ENCODE results near the gene CAMSAP1.
"Not testable (repeated sequence)": the region's sequence is repeated elsewhere in the genome, so short reads cannot be mapped to it uniquely, and the experiment has no call there.

Gene CAMSAP1

DNA sequence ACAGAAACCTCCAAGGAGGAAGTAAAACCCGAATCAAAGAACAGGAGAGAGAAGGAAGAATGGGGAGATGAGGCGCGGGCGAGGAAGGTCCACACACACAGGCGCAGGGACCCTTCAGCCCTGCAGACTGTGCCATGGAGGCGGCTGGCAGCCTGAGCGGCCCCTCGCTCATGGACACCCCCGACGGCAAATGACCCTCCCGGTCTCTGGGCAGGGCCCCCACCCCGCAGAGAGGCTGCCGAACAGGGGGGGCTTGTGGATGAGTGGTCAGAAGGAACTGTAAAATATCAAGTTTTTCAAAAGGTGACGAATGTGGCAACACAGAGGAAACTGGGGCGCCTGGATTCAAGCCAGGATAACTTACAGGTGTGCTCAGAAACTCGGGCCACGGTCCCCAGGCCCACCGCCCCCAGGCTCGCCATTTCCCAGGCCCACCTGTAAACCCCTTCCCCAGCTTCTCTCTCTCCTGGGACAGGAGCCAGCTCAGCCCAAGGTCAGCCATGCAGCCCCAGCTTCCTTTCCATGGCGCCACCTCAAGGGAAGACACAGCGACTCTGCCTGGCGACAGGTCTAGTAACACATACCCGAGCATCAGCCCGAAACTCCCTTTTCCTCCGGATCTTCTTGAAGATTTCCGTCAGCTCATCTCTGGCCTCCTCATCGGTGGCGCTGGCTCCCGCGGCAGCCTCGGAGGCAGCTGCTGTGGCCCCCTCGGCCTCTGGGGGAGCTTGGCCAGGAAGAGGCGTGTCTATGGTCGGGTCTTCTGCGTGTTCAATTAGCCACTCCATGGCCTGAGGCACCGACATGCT is 37.3 kb upstream of the CAMSAP1 start:
- Histone ChIP-seq H3K79me1 (ENCODE audit: low read length) (no peaks in the 10 kb centered on the region), H4K8ac (ENCODE audit: low read depth, low read length) (no peak overlapping the region), H3K27me3 (ENCODE audit: insufficient read depth, low read length, poor library complexity) (no peaks in the 10 kb centered on the region), H3K36me3 (ENCODE audit: control insufficient read depth, insufficient read depth, low read length) (peaks cover 10% of the 10 kb centered on the region), H3K79me2 (ENCODE audit: control insufficient read depth, insufficient read depth, low read length) (no peaks in the 10 kb centered on the region), H3K23ac (ENCODE audit: low read length) (no peak overlapping the region), H2AK5ac (ENCODE audit: low read length) (no peak overlapping the region), H2BK120ac (ENCODE audit: low read depth, low read length) (no peak overlapping the region), H3K56ac (ENCODE audit: low read length) (no peak overlapping the region), H2BK15ac (replicated peaks; ENCODE audit: low read depth) (no peak overlapping the region), H3K4me1 (ENCODE audit: control insufficient read depth, low read depth, low read length) (no peaks in the 10 kb centered on the region), H3K4me3 (ENCODE audit: low read length) (no peak overlapping the region), H4K5ac (ENCODE audit: low read length) (no peak overlapping the region), H3K4me2 (ENCODE audit: low read length) (no peak overlapping the region), H3K9ac (ENCODE audit: low read length) (no peak overlapping the region), H3K27ac (ENCODE audit: low read depth, low read length) (no peak overlapping the region), H2BK5ac (ENCODE audit: low read length) (no peak overlapping the region), H3K18ac (ENCODE audit: low read length) (no peak overlapping the region), H3K4ac (ENCODE audit: low read depth, low read length) (no peak overlapping the region)
- no CpG with 5 or more reads among the region's 36 CpGs for WGBS (ENCODE audit: extremely low coverage, insufficient coverage, low lambda C conversion rate)
- no peak for DNase-seq

DNA sequence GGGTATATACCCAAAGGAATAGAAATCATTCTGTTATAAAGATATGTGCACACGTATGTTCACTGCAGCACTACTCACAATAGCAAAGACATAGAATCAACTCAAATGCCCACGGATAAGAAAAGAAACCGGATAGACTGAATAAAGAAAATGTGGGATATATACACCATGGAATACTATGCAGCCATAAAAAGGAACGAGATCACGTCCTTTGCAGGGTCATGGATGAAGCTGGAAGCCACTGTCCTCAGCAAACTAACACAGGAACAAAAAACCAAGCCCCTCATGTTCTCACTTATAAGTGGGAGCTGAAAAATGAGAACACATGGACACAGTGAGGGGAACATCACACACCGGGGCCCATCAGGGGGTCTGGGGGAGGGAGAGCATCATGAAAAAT is 36.3 kb upstream of the CAMSAP1 start:
- not testable (repeated sequence) for H2BK5ac ChIP-seq (ENCODE audit: low read length); H4K8ac ChIP-seq (ENCODE audit: low read depth, low read length); H3K9ac ChIP-seq (ENCODE audit: low read length); H2BK120ac ChIP-seq (ENCODE audit: low read depth, low read length); H2BK15ac ChIP-seq (replicated peaks; ENCODE audit: low read depth); H3K56ac ChIP-seq (ENCODE audit: low read length); H3K4ac ChIP-seq (ENCODE audit: low read depth, low read length); H3K36me3 ChIP-seq (ENCODE audit: control insufficient read depth, insufficient read depth, low read length); H4K5ac ChIP-seq (ENCODE audit: low read length); H3K27ac ChIP-seq (ENCODE audit: low read depth, low read length); DNase-seq; H3K79me1 ChIP-seq (ENCODE audit: low read length); H3K79me2 ChIP-seq (ENCODE audit: control insufficient read depth, insufficient read depth, low read length); H3K23ac ChIP-seq (ENCODE audit: low read length); H3K27me3 ChIP-seq (ENCODE audit: insufficient read depth, low read length, poor library complexity); H3K18ac ChIP-seq (ENCODE audit: low read length); H3K4me1 ChIP-seq (ENCODE audit: control insufficient read depth, low read depth, low read length); H2AK5ac ChIP-seq (ENCODE audit: low read length); H3K4me3 ChIP-seq (ENCODE audit: low read length); H3K4me2 ChIP-seq (ENCODE audit: low read length)
- WGBS (ENCODE audit: extremely low coverage, insufficient coverage, low lambda C conversion rate) = no CpG with 5 or more reads among the region's 6 CpGs

DNA sequence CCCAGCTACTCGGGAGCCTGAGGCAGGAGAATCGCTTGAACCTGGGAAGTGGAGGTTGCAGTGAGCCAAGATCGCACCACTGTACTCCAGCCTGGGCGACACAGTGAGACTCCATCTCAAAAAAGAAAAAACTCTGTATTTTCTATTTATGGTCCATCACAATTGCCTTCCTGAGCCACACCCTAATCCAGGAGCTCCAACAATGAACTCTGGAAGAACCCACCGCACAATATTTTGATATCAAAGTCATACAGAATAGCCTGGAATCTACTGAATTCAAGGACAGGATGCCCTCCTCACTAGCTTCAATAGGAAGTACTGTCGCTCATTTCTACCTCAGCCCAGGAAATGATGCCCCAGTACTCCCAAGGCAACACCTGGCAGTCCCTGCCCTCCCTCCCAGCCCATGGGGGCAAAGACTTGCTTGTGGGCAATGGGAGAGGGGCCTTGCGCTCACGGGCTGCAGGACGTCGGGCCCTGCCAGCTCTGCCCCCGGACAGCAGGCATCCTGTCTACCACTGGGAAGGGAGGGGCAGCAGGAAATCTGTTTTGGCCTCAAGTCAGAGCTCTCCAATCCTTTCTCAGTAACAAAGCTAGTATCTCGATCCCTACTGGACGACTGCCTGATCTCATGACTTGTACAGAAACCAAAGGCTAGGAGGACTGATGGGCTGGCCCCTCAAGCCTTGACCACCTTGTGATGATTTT is 34.1 kb upstream of the CAMSAP1 start:
- Histone ChIP-seq H2AK5ac (ENCODE audit: low read length) (no peak overlapping the region), H3K9ac (ENCODE audit: low read length) (no peak overlapping the region), H3K4me3 (ENCODE audit: low read length) (no peak overlapping the region), H3K27ac (ENCODE audit: low read depth, low read length) (no peak overlapping the region), H3K18ac (ENCODE audit: low read length) (no peak overlapping the region), H3K56ac (ENCODE audit: low read length) (no peak overlapping the region), H3K23ac (ENCODE audit: low read length) (no peak overlapping the region), H3K4me2 (ENCODE audit: low read length) (no peak overlapping the region), H3K4ac (ENCODE audit: low read depth, low read length) (no peak overlapping the region), H3K79me2 (ENCODE audit: control insufficient read depth, insufficient read depth, low read length) (no peaks in the 10 kb centered on the region), H3K79me1 (ENCODE audit: low read length) (no peaks in the 10 kb centered on the region), H3K36me3 (ENCODE audit: control insufficient read depth, insufficient read depth, low read length) (peaks cover 11% of the 10 kb centered on the region), H3K4me1 (ENCODE audit: control insufficient read depth, low read depth, low read length) (no peaks in the 10 kb centered on the region), H4K8ac (ENCODE audit: low read depth, low read length) (no peak overlapping the region), H3K27me3 (ENCODE audit: insufficient read depth, low read length, poor library complexity) (no peaks in the 10 kb centered on the region), H4K5ac (ENCODE audit: low read length) (no peak overlapping the region), H2BK15ac (replicated peaks; ENCODE audit: low read depth) (no peak overlapping the region), H2BK120ac (ENCODE audit: low read depth, low read length) (no peak overlapping the region), H2BK5ac (ENCODE audit: low read length) (no peak overlapping the region)
- WGBS (ENCODE audit: extremely low coverage, insufficient coverage, low lambda C conversion rate) = no CpG with 5 or more reads among the region's 13 CpGs
- DNase-seq = no peak

DNA sequence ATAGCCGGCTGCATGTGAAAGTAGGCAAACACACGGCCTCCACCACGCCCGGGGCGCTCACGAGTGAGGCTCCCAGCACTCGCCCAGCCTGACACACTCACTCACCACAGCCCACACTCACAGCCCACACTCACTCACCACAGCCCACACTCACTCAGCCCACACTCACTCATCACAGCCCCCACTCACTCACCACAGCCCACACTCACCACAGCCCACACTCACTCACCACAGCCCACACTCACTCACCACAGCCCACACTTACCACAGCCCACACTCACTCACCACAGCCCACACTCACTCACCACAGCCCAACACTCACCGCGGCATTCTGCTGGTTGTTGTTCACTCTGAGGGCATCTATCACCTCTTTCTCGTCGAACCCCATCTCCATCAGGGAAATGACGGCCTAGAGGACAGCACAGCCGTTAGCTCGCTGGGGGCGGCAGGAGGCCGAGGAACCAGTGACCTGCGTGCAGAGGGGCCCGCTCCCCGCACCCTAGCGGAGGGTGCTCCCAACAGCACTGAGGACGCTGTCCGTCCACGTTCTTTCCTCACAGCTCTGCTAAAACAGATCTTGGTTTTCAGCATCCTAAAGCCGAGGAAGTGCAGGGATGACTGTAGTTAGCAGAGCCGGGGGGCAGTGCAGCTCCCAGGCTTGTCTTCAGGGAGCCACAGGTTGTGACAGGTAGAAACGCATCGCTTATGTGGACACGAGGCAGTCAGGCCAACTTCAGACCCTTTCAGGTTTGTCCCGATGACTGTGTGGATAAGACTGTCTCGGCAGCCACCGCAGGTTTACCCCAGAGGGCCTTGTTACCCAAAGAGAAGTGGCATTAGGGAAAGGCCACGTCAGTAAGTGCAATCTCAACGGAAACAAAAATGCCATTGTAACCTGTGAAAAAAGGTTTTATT is 32.3 kb upstream of the CAMSAP1 start:
- no peak overlapping the region for H3K4me3 ChIP-seq (ENCODE audit: low read length)
- no peak for DNase-seq
- H3K27me3 ChIP-seq (ENCODE audit: insufficient read depth, low read length, poor library complexity) = no peaks in the 10 kb centered on the region
- no peak overlapping the region for H3K27ac ChIP-seq (ENCODE audit: low read depth, low read length)
- no peak overlapping the region for H3K18ac ChIP-seq (ENCODE audit: low read length)
- no peaks in the 10 kb centered on the region for H3K79me2 ChIP-seq (ENCODE audit: control insufficient read depth, insufficient read depth, low read length)
- H3K4me2 ChIP-seq (ENCODE audit: low read length) = no peak overlapping the region
- no peak overlapping the region for H3K56ac ChIP-seq (ENCODE audit: low read length)
- no peak overlapping the region for H2BK5ac ChIP-seq (ENCODE audit: low read length)
- H2BK120ac ChIP-seq (ENCODE audit: low read depth, low read length) = no peak overlapping the region
- H4K8ac ChIP-seq (ENCODE audit: low read depth, low read length) = no peak overlapping the region
- H3K23ac ChIP-seq (ENCODE audit: low read length) = no peak overlapping the region
- H3K4ac ChIP-seq (ENCODE audit: low read depth, low read length) = no peak overlapping the region
- peaks cover 5% of the 10 kb centered on the region for H3K36me3 ChIP-seq (ENCODE audit: control insufficient read depth, insufficient read depth, low read length)
- H2AK5ac ChIP-seq (ENCODE audit: low read length) = no peak overlapping the region
- H4K5ac ChIP-seq (ENCODE audit: low read length) = no peak overlapping the region
- no peaks in the 10 kb centered on the region for H3K79me1 ChIP-seq (ENCODE audit: low read length)
- no peaks in the 10 kb centered on the region for H3K4me1 ChIP-seq (ENCODE audit: control insufficient read depth, low read depth, low read length)
- no peak overlapping the region for H3K9ac ChIP-seq (ENCODE audit: low read length)
- WGBS (ENCODE audit: extremely low coverage, insufficient coverage, low lambda C conversion rate) = no CpG with 5 or more reads among the region's 33 CpGs
- H2BK15ac ChIP-seq (replicated peaks; ENCODE audit: low read depth) = no peak overlapping the region

DNA sequence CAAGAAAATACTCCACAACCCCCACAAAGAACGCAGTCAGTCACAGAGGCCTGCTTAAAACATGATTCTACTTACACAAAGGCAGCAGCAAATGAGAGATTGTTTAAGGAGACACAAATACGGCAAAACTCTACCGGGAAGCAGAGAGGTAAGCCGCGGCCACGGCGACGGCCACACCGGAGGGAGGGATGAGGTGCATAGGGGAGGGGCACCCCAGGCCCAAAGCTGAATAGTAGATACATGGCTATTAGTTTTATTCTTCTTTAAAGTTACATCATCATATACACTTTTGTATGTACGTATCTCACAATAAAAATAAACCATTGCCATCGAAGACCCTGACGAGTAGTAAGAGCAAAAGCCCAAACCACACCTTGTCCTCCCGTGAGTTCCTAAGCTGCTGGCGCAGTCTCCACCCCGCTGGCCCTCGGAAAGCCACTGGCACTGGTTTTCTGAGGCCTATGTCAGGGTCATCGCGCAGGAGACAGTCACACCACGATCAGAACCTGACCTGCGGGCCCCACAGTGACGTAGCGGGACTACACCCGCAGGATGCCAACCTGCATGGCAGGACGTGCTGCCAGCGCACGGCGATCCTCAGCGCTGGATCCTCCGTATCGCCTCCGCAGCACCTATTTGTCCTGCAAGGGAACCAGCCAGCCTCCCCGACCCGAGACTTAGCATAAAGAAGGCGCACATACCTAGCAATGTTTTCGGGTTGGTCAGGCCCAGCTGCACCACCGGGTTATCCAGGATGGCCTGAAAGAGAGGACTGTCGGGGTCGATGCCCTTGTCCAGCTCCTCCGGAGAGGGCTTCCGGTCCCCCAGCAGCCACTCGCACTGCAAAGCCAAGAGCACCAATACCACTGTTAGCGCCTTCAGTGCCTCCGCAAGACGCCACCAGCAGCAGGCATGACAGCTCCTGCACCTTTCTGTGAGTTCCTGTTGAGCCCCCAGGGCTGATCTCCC is 30.5 kb upstream of the CAMSAP1 start:
- Histone ChIP-seq H3K4me3 (ENCODE audit: low read length) (no peak overlapping the region), H3K4ac (ENCODE audit: low read depth, low read length) (no peak overlapping the region), H2AK5ac (ENCODE audit: low read length) (no peak overlapping the region), H4K8ac (ENCODE audit: low read depth, low read length) (no peak overlapping the region), H3K79me1 (ENCODE audit: low read length) (no peaks in the 10 kb centered on the region), H3K23ac (ENCODE audit: low read length) (no peak overlapping the region), H3K4me1 (ENCODE audit: control insufficient read depth, low read depth, low read length) (no peaks in the 10 kb centered on the region), H3K4me2 (ENCODE audit: low read length) (no peak overlapping the region), H4K5ac (ENCODE audit: low read length) (no peak overlapping the region), H3K36me3 (ENCODE audit: control insufficient read depth, insufficient read depth, low read length) (peaks cover 5% of the 10 kb centered on the region), H3K27ac (ENCODE audit: low read depth, low read length) (no peak overlapping the region), H3K56ac (ENCODE audit: low read length) (no peak overlapping the region), H3K27me3 (ENCODE audit: insufficient read depth, low read length, poor library complexity) (no peaks in the 10 kb centered on the region), H3K79me2 (ENCODE audit: control insufficient read depth, insufficient read depth, low read length) (no peaks in the 10 kb centered on the region), H3K9ac (ENCODE audit: low read length) (no peak overlapping the region), H3K18ac (ENCODE audit: low read length) (no peak overlapping the region), H2BK120ac (ENCODE audit: low read depth, low read length) (no peak overlapping the region), H2BK5ac (ENCODE audit: low read length) (no peak overlapping the region), H2BK15ac (replicated peaks; ENCODE audit: low read depth) (no peak overlapping the region)
- WGBS (ENCODE audit: extremely low coverage, insufficient coverage, low lambda C conversion rate) = no CpG with 5 or more reads among the region's 44 CpGs
- no peak for DNase-seq
